Measurements from ENCODE around the gene SDHA. TPM values are rescaled to one million over a fixed set of nuclear protein-coding genes. Genes with fewer than 3 reads are reported as not detected.

SDHA gene
- total and polyA plus RNA-seq, 9 of the 15 experiments (the other 6 are each of a cell fraction or from before 2014, with no cell fraction given) = 82.9 to 191 (median 130) TPM

GRCh38 chr5:207599-207998, 10.5 kb upstream of the SDHA start (continued):
- TF ChIP-seq SNRNP70 (optimal IDR thresholded peaks at IDR 0.05; ENCODE audit: low read depth, low read length) = no peak
- TF ChIP-seq RBM22 (IDR thresholded peaks at IDR 0.05; ENCODE audit: low read depth, low read length, poor library complexity, severe bottlenecking) = no peak
- TF ChIP-seq ZEB2 (IDR thresholded peaks at IDR 0.05) = no peak
- peak; percentile 49; the same call in 1 of the 2 replicates for TF ChIP-seq JUN (IDR thresholded peaks at IDR 0.05; ENCODE audit: borderline replicate concordance, low read depth, low read length)
- no peak for TF ChIP-seq JUN (CRISPR knock-in tag; IDR thresholded peaks at IDR 0.05; ENCODE audit: borderline replicate concordance)
- no peak for TF ChIP-seq MAFG (tag; conservative IDR thresholded peaks at IDR 0.05)
- no peak for TF ChIP-seq HMGN3 (IDR thresholded peaks at IDR 0.05; ENCODE audit: borderline replicate concordance, extremely low read depth, insufficient read length, low read depth, low read length)
- TF ChIP-seq CREB1 (IDR thresholded peaks at IDR 0.05) = peak; percentile 84
- TF ChIP-seq CREB1 (CRISPR knock-in tag; IDR thresholded peaks at IDR 0.05) = peak; percentile 75; the same call in 1 of the 2 replicates
- no peak for TF ChIP-seq ZFP1 (CRISPR knock-in tag; IDR thresholded peaks at IDR 0.05)
- TF ChIP-seq KAT7 (CRISPR knock-in tag; IDR thresholded peaks at IDR 0.05; ENCODE audit: borderline replicate concordance) = no peak
- TF ChIP-seq ZNF347 (CRISPR knock-in tag; IDR thresholded peaks at IDR 0.05; ENCODE audit: low read depth) = no peak
- TF ChIP-seq ATF1 (CRISPR knock-in tag; IDR thresholded peaks at IDR 0.05) = no peak
- TF ChIP-seq ATF1 (tag; IDR thresholded peaks at IDR 0.05) = peak; percentile 43; the same call in 1 of the 2 replicates
- TF ChIP-seq, protein P1, sequence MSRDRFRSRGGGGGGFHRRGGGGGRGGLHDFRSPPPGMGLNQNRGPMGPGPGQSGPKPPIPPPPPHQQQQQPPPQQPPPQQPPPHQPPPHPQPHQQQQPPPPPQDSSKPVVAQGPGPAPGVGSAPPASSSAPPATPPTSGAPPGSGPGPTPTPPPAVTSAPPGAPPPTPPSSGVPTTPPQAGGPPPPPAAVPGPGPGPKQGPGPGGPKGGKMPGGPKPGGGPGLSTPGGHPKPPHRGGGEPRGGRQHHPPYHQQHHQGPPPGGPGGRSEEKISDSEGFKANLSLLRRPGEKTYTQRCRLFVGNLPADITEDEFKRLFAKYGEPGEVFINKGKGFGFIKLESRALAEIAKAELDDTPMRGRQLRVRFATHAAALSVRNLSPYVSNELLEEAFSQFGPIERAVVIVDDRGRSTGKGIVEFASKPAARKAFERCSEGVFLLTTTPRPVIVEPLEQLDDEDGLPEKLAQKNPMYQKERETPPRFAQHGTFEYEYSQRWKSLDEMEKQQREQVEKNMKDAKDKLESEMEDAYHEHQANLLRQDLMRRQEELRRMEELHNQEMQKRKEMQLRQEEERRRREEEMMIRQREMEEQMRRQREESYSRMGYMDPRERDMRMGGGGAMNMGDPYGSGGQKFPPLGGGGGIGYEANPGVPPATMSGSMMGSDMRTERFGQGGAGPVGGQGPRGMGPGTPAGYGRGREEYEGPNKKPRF (IDR thresholded peaks at IDR 0.05; ENCODE audit: low read depth, low read length) = no peak
- no peak for TF ChIP-seq POLR3G (IDR thresholded peaks at IDR 0.05; ENCODE audit: extremely low read depth, insufficient read length, insufficient replicate concordance)
- no peak for TF ChIP-seq TOE1 (IDR thresholded peaks at IDR 0.05; ENCODE audit: borderline replicate concordance)
- no peak for TF ChIP-seq TOE1 (CRISPR knock-in tag; IDR thresholded peaks at IDR 0.05; ENCODE audit: borderline replicate concordance, low read depth)
- TF ChIP-seq, protein P2, sequence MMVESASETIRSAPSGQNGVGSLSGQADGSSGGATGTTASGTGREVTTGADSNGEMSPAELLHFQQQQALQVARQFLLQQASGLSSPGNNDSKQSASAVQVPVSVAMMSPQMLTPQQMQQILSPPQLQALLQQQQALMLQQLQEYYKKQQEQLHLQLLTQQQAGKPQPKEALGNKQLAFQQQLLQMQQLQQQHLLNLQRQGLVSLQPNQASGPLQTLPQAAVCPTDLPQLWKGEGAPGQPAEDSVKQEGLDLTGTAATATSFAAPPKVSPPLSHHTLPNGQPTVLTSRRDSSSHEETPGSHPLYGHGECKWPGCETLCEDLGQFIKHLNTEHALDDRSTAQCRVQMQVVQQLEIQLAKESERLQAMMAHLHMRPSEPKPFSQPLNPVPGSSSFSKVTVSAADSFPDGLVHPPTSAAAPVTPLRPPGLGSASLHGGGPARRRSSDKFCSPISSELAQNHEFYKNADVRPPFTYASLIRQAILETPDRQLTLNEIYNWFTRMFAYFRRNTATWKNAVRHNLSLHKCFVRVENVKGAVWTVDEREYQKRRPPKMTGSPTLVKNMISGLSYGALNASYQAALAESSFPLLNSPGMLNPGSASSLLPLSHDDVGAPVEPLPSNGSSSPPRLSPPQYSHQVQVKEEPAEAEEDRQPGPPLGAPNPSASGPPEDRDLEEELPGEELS (CRISPR knock-in tag; IDR thresholded peaks at IDR 0.05; ENCODE audit: borderline replicate concordance) = no peak
- TF ChIP-seq, protein P3, sequence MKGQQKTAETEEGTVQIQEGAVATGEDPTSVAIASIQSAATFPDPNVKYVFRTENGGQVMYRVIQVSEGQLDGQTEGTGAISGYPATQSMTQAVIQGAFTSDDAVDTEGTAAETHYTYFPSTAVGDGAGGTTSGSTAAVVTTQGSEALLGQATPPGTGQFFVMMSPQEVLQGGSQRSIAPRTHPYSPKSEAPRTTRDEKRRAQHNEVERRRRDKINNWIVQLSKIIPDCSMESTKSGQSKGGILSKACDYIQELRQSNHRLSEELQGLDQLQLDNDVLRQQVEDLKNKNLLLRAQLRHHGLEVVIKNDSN (CRISPR knock-in tag; IDR thresholded peaks at IDR 0.05) = no peak
- TF ChIP-seq ZNF124 (CRISPR knock-in tag; IDR thresholded peaks at IDR 0.05) = no peak
- no peak for TF ChIP-seq ARNT (IDR thresholded peaks at IDR 0.05)
- 0 out of 2 replicates have a peak, but pooled peaks have one; percentile 31 for TF ChIP-seq GATA2 (CRISPR knock-in tag; IDR thresholded peaks at IDR 0.05)
- peak; percentile 14; the same call in 1 of the 2 replicates for TF ChIP-seq CTBP1 (IDR thresholded peaks at IDR 0.05; ENCODE audit: borderline replicate concordance)
- TF ChIP-seq, protein P4, sequence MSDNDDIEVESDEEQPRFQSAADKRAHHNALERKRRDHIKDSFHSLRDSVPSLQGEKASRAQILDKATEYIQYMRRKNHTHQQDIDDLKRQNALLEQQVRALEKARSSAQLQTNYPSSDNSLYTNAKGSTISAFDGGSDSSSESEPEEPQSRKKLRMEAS (CRISPR knock-in tag; IDR thresholded peaks at IDR 0.05) = peak; percentile 56

Measured in K562 (cell line).